ENCODE data around the gene TASOR. TPM values are rescaled to one million over a fixed set of nuclear protein-coding genes. Genes with fewer than 3 reads are reported as not detected.
A peak's percentile ranks its signal among the peaks of the same experiment; 100 is the strongest.

TASOR gene
- polyA plus RNA-seq, 1 experiment: 14.9 TPM

DNA sequence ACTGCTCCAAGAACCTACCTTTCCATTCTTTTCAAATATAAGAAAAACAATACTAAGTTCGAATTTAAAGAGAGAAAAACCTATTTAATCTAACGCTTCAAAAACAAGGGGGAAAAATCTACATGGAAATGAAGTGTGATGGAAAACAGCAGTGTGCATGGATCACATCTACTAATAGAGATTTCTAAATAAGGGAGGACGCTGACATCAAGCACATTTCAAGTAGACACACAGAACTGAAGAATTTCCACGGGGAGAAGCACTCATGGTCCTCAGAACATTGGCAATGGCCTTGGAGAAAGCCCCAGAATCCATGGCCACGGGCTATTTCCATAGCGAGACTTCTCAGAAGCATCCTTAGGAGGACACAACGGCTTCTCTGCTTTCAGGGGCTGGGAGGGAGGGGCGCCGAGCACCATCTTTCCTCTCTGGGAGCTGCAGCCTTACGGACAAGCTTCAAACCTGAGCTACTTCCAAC lies 1.0 kb downstream of the TASOR start:
- CTCF ChIA-PET: interaction anchor here (1.0 kb wide), 1 partner anchor 20 kb away, joined by 4 read pairs; no protein-coding TSS in a partner anchor
- H3K36me3 ChIP-seq (ENCODE audit: control insufficient read depth, insufficient read depth, low read length): no peaks in the 10 kb centered on the region
- DNase-seq (ENCODE audit: low read depth): no peak
- peak overlapping the region; percentile 94 for H3K4me3 ChIP-seq (ENCODE audit: low read depth, low read length)
- H3K27me3 ChIP-seq (ENCODE audit: control insufficient read depth, insufficient read depth, low read length): no peaks in the 10 kb centered on the region
- TF ChIP-seq CTCF (IDR thresholded peaks at IDR 0.05; ENCODE audit: insufficient read depth, low read depth, low read length): no peak
- POLR2A ChIA-PET: interaction anchor here (1.5 kb wide), 1 partner anchor 8 kb away, joined by 8 read pairs; no protein-coding TSS in a partner anchor

DNA sequence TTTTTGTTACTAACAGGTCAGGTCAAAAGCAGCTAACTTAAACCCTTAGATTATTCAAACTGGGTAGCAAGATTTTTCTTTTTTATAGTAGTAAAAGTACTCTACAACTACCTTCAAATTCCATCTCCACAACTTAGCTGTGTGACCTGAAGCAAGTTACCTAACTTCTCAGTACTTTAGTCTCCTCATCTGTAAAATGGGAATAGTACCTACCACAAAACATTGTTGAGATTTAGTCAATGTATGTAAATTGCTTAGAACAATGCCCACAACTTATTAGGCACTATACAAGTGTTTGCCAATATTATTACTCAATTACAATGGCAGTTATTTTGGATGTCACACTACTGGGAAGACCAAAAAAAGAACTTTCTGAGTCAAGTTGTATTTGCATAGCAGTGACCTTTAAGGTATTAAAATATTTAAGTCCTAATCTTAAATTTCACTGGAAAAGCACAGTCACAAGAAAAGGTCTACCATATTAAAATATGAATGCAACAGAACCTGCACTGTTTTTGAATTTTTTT lies 2.9 kb downstream of the TASOR start:
- no peak for DNase-seq (ENCODE audit: low read depth)
- POLR2A ChIA-PET: no interaction called here
- H3K4me3 ChIP-seq (ENCODE audit: low read depth, low read length): no peak overlapping the region
- no peaks in the 10 kb centered on the region for H3K27me3 ChIP-seq (ENCODE audit: control insufficient read depth, insufficient read depth, low read length)
- CTCF ChIA-PET: interaction anchor here (0.9 kb wide), 1 partner anchor 15 kb away, joined by 3 read pairs; no protein-coding TSS in a partner anchor
- H3K36me3 ChIP-seq (ENCODE audit: control insufficient read depth, insufficient read depth, low read length): no peaks in the 10 kb centered on the region
- no peak for TF ChIP-seq CTCF (IDR thresholded peaks at IDR 0.05; ENCODE audit: insufficient read depth, low read depth, low read length)

DNA sequence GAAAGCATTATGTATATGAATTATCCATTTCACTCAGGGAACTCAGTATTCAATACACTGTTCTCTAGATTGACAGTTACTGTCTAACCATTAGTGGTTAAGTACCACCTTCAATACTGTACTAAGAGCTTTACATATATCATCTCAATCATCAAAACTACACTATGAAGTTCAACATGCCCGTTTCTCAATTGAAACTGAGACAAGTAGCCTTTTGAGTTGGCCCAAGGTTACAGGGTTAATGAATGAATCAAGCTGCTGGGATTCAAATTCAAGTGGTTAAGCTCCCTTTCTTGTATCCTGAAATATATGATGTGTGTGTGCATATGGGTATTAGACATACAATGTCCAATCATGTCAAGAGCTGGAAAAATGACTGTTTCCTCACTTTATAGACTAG lies 5.8 kb downstream of the TASOR start:
- no peaks in the 10 kb centered on the region for H3K27me3 ChIP-seq (ENCODE audit: control insufficient read depth, insufficient read depth, low read length)
- no peak for DNase-seq (ENCODE audit: low read depth)
- no peak overlapping the region for H3K4me3 ChIP-seq (ENCODE audit: low read depth, low read length)
- no peak for TF ChIP-seq CTCF (IDR thresholded peaks at IDR 0.05; ENCODE audit: insufficient read depth, low read depth, low read length)
- POLR2A ChIA-PET: no interaction called here
- H3K36me3 ChIP-seq (ENCODE audit: control insufficient read depth, insufficient read depth, low read length): no peaks in the 10 kb centered on the region
- CTCF ChIA-PET: no interaction called here

GRCh38 chr3:56673781-56674457 lies 9.1 kb downstream of the TASOR start:
- H3K4me3 ChIP-seq (ENCODE audit: low read depth, low read length): no peak overlapping the region
- no peaks in the 10 kb centered on the region; the same call in 1 of the 2 replicates for H3K36me3 ChIP-seq (ENCODE audit: control insufficient read depth, insufficient read depth, low read length)
- CTCF ChIA-PET: no interaction called here
- TF ChIP-seq CTCF (IDR thresholded peaks at IDR 0.05; ENCODE audit: insufficient read depth, low read depth, low read length): no peak
- H3K27me3 ChIP-seq (ENCODE audit: control insufficient read depth, insufficient read depth, low read length): no peaks in the 10 kb centered on the region
- POLR2A ChIA-PET: interaction anchor here (0.6 to 1.1 kb wide), 4 partner anchors 9 to 330 kb away, joined by 4 to 9 read pairs (median 6); partner anchors contain the start of gene TASOR
- no peak for DNase-seq (ENCODE audit: low read depth)

- ChIA-PET POLR2A (no interaction called here), CTCF (no interaction called here)
- no peak for TF ChIP-seq CTCF (IDR thresholded peaks at IDR 0.05; ENCODE audit: insufficient read depth, low read depth, low read length)
- no peaks in the 10 kb centered on the region for H3K27me3 ChIP-seq (ENCODE audit: control insufficient read depth, insufficient read depth, low read length)
- H3K4me3 ChIP-seq (ENCODE audit: low read depth, low read length): no peak overlapping the region
- H3K36me3 ChIP-seq (ENCODE audit: control insufficient read depth, insufficient read depth, low read length): peaks cover 3% of the 10 kb centered on the region
- DNase-seq (ENCODE audit: low read depth): no peak
These were observed 15.0 kb downstream of the TASOR start for GRCh38 chr3:56667973-56668579.
